ENCODE measurements around the gene ADAMTSL2. TPM values are rescaled to one million over a fixed set of nuclear protein-coding genes. Genes with fewer than 3 reads are reported as not detected.
A peak's percentile ranks its signal among the peaks of the same experiment; 100 is the strongest.

The ADAMTSL2 gene
- total and polyA plus RNA-seq, 2 of the 13 experiments (the other 11 are each of a cell fraction or from before 2014, with no cell fraction given) = 1.9 to 3.8 TPM

DNA sequence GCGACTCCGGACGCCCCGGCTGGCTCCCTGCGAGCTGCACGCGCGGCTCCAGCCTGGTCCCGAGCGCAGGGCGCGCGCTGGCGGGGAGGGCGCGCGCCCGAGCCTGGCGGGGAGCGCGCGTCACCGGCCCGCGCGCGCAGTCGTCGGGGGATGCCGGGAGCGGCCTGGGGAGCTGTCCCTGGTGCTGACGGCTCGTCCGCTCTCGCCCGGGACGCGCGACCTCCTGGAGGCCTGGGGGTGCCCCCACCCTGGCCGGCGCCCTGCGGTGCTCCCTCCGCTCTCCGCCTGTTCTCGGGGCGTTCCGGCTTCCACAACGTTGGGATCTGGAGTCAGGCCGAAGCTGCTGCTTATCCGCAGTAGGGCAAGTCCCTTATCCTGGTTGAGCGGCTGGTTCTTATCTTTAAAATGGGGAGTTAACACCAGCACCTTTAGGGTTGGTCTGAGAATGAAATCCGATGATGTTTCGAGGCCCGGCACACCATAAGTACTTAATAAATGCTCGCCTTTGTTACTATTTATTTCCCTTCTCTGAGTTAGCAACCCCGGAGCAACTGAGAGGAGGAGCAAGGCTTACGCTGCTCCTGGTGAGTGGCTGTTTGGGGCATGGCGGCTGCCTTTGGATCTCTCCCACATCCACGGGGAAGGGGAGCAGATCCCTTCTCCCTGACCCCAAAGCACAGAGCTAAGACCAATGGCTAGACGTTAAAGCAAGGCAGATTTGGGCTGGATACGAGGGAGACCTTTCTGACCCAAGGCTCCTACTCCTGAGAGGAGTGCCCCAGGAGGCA, 75.0 kb downstream of the ADAMTSL2 start, which contains the start of gene FAM163B (continued):
- TF ChIP-seq, protein P1, sequence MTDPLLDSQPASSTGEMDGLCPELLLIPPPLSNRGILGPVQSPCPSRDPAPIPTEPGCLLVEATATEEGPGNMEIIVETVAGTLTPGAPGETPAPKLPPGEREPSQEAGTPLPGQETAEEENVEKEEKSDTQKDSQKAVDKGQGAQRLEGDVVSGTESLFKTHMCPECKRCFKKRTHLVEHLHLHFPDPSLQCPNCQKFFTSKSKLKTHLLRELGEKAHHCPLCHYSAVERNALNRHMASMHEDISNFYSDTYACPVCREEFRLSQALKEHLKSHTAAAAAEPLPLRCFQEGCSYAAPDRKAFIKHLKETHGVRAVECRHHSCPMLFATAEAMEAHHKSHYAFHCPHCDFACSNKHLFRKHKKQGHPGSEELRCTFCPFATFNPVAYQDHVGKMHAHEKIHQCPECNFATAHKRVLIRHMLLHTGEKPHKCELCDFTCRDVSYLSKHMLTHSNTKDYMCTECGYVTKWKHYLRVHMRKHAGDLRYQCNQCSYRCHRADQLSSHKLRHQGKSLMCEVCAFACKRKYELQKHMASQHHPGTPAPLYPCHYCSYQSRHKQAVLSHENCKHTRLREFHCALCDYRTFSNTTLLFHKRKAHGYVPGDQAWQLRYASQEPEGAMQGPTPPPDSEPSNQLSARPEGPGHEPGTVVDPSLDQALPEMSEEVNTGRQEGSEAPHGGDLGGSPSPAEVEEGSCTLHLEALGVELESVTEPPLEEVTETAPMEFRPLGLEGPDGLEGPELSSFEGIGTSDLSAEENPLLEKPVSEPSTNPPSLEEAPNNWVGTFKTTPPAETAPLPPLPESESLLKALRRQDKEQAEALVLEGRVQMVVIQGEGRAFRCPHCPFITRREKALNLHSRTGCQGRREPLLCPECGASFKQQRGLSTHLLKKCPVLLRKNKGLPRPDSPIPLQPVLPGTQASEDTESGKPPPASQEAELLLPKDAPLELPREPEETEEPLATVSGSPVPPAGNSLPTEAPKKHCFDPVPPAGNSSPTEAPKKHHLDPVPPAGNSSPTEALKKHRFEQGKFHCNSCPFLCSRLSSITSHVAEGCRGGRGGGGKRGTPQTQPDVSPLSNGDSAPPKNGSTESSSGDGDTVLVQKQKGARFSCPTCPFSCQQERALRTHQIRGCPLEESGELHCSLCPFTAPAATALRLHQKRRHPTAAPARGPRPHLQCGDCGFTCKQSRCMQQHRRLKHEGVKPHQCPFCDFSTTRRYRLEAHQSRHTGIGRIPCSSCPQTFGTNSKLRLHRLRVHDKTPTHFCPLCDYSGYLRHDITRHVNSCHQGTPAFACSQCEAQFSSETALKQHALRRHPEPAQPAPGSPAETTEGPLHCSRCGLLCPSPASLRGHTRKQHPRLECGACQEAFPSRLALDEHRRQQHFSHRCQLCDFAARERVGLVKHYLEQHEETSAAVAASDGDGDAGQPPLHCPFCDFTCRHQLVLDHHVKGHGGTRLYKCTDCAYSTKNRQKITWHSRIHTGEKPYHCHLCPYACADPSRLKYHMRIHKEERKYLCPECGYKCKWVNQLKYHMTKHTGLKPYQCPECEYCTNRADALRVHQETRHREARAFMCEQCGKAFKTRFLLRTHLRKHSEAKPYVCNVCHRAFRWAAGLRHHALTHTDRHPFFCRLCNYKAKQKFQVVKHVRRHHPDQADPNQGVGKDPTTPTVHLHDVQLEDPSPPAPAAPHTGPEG (CRISPR knock-in tag; IDR thresholded peaks at IDR 0.05) = 0 out of 2 replicates have a peak, but pooled peaks have one; percentile 75
- TF ChIP-seq CCDC6 (CRISPR knock-in tag; IDR thresholded peaks at IDR 0.05) = 0 out of 2 replicates have a peak, but pooled peaks have one; percentile 69
- 0 out of 2 replicates have a peak, but pooled peaks have one; percentile 48 for TF ChIP-seq EEA1 (CRISPR knock-in tag; IDR thresholded peaks at IDR 0.05; ENCODE audit: borderline replicate concordance)
- 0 out of 4 replicates have a peak, but pooled peaks of 1 of the 2 experiments have one; percentile 38 for TF ChIP-seq KLF16 (CRISPR knock-in tag; IDR thresholded peaks at IDR 0.05)
- 0 out of 2 replicates have a peak, but pooled peaks have one; percentile 23 for TF ChIP-seq FOSL2 (CRISPR knock-in tag; IDR thresholded peaks at IDR 0.05)
- TF ChIP-seq, protein P2, sequence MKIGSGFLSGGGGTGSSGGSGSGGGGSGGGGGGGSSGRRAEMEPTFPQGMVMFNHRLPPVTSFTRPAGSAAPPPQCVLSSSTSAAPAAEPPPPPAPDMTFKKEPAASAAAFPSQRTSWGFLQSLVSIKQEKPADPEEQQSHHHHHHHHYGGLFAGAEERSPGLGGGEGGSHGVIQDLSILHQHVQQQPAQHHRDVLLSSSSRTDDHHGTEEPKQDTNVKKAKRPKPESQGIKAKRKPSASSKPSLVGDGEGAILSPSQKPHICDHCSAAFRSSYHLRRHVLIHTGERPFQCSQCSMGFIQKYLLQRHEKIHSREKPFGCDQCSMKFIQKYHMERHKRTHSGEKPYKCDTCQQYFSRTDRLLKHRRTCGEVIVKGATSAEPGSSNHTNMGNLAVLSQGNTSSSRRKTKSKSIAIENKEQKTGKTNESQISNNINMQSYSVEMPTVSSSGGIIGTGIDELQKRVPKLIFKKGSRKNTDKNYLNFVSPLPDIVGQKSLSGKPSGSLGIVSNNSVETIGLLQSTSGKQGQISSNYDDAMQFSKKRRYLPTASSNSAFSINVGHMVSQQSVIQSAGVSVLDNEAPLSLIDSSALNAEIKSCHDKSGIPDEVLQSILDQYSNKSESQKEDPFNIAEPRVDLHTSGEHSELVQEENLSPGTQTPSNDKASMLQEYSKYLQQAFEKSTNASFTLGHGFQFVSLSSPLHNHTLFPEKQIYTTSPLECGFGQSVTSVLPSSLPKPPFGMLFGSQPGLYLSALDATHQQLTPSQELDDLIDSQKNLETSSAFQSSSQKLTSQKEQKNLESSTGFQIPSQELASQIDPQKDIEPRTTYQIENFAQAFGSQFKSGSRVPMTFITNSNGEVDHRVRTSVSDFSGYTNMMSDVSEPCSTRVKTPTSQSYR (CRISPR knock-in tag; IDR thresholded peaks at IDR 0.05; ENCODE audit: borderline replicate concordance) = 0 out of 2 replicates have a peak, but pooled peaks have one; percentile 22
- TF ChIP-seq ZNF430 (CRISPR knock-in tag; IDR thresholded peaks at IDR 0.05) = peak; percentile 54; the same call in 1 of the 2 replicates
- no peak for TF ChIP-seq NR2F6 (IDR thresholded peaks at IDR 0.05)
- no peak for TF ChIP-seq NR2F6 (CRISPR knock-in tag; IDR thresholded peaks at IDR 0.05)
- TF ChIP-seq ZNF564 (CRISPR knock-in tag; IDR thresholded peaks at IDR 0.05) = no peak
- peak; percentile 72; the same call in 1 of the 2 replicates for TF ChIP-seq ZSCAN9 (CRISPR knock-in tag; IDR thresholded peaks at IDR 0.05; ENCODE audit: borderline replicate concordance)
- TF ChIP-seq, protein P3, sequence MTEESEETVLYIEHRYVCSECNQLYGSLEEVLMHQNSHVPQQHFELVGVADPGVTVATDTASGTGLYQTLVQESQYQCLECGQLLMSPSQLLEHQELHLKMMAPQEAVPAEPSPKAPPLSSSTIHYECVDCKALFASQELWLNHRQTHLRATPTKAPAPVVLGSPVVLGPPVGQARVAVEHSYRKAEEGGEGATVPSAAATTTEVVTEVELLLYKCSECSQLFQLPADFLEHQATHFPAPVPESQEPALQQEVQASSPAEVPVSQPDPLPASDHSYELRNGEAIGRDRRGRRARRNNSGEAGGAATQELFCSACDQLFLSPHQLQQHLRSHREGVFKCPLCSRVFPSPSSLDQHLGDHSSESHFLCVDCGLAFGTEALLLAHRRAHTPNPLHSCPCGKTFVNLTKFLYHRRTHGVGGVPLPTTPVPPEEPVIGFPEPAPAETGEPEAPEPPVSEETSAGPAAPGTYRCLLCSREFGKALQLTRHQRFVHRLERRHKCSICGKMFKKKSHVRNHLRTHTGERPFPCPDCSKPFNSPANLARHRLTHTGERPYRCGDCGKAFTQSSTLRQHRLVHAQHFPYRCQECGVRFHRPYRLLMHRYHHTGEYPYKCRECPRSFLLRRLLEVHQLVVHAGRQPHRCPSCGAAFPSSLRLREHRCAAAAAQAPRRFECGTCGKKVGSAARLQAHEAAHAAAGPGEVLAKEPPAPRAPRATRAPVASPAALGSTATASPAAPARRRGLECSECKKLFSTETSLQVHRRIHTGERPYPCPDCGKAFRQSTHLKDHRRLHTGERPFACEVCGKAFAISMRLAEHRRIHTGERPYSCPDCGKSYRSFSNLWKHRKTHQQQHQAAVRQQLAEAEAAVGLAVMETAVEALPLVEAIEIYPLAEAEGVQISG (CRISPR knock-in tag; IDR thresholded peaks at IDR 0.05) = peak; percentile 67
- peak; percentile 67 for TF ChIP-seq ZNF331 (CRISPR knock-in tag; IDR thresholded peaks at IDR 0.05)
- TF ChIP-seq, protein P4, sequence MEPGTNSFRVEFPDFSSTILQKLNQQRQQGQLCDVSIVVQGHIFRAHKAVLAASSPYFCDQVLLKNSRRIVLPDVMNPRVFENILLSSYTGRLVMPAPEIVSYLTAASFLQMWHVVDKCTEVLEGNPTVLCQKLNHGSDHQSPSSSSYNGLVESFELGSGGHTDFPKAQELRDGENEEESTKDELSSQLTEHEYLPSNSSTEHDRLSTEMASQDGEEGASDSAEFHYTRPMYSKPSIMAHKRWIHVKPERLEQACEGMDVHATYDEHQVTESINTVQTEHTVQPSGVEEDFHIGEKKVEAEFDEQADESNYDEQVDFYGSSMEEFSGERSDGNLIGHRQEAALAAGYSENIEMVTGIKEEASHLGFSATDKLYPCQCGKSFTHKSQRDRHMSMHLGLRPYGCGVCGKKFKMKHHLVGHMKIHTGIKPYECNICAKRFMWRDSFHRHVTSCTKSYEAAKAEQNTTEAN (CRISPR knock-in tag; conservative IDR thresholded peaks at IDR 0.05) = peak; percentile 65; the same call in 1 of the 2 replicates
- TF ChIP-seq, protein P5, sequence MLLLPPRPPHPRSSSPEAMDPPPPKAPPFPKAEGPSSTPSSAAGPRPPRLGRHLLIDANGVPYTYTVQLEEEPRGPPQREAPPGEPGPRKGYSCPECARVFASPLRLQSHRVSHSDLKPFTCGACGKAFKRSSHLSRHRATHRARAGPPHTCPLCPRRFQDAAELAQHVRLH (CRISPR knock-in tag; IDR thresholded peaks at IDR 0.05; ENCODE audit: borderline replicate concordance, low read depth) = 0 out of 2 replicates have a peak, but pooled peaks have one; percentile 52
